Stromal cell of bone marrow (primary cell): ENCODE results near the gene OSBPL2.

Experiments
- DNase-seq: peaks from one replicate; pipeline ENCODE4 v3.0.0-alpha.2; 2012; ENCODE audit warnings: low read depth

Gene OSBPL2

DNA sequence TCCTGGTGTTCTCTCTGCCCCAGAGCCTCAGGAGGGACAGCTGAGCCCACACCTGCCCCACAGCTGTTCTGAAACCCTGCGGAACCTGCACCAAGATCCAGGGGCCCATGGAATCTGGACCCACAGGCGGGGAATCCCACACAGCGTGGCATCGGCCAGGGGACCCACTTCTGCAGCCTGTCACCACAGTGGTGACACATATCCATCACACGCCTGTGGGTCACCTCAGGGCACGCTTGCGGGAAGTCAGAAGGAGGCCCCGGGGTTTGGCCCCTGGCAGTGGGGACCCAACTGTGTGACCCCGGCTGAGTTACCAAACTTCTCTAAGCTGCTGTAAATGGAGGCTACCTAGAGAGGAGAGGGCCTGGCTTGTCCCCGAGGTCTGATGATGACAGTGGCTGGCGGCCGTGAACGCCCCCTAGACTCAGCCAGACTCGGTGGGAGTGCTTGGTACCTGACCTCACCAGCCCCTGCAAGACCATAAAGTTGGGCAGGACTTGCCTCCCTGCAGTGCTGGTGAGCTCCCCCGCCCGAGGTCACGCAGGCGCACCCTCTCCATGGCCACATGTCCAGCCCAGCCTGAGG is 16.0 kb upstream of the OSBPL2 start:
- DNase-seq: no peak

DNA sequence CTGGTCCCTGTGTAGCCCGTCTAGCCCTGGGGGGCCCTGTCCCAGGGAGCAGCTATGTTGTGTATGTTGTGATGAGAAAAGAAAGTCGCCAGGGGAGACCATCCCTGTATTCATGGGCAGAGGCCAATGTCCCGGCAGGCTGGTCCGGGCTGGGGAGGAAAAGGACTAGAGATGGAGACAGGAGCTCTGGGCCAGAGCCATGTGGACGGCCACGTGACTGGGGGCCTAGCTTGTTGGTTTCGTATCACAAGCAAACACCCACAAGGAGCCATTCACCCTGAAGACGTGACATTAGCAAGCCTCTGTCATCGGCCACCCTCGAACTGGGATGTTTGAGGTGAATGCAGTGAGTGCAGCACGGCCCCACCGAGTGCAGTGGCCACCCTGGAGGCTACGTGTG is 15.3 kb upstream of the OSBPL2 start:
- no peak for DNase-seq

DNA sequence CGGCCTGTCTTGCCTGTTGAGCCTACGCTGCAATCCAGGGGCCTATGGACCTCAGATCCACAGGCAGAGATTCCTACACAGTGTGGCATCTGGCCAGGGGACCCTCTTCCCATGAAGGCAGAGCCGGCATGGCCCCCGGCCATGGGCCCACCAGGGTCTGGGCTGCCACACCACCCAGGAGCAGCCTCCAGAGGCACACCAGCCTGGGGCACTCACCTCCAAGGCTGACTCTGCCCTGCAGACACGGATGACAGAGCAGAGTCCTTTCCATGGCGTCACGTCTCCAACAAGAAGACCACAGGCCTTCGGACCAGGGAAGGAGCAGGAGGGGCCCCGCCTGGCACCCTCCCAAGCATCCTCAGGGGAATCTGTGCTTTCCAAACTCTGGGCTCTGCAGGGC is 14.8 kb upstream of the OSBPL2 start:
- no peak for DNase-seq

DNA sequence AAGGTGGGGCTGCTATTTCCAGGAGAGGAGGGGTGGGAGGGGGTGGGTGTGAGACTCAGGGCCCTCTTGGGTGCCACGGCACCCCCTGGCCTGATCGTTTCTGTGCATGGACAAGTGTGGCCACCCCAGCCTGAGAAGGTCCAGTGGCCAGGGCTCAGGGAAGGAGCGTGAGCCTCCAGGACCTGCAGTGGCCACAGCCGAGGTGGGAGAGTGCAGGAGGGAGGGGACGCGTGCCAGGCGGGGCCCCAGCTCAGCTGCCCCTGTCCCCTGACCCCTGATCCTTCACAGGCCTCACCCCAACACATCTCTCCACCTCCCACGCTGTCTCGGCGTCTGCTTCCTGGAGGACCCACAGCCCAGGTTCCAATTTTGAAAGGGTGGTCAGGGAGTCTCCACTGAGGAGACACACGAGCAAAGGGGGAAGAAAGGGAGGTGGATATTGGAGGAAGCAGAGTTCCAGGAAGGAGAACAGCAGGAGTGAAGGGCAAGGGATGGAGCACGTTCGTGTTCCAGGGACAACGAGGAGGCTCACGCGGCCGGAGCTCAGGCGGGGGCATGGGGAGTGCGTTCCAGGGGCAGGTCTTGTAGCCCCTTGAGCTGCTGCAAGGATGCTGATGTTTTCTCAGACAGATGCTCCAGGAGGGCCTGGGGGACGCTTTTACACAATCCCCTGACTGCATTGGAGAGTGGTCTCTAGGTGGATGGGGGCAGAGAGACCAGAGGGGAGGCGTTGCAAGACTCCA is 14.0 kb upstream of the OSBPL2 start:
- DNase-seq: no peak

DNA sequence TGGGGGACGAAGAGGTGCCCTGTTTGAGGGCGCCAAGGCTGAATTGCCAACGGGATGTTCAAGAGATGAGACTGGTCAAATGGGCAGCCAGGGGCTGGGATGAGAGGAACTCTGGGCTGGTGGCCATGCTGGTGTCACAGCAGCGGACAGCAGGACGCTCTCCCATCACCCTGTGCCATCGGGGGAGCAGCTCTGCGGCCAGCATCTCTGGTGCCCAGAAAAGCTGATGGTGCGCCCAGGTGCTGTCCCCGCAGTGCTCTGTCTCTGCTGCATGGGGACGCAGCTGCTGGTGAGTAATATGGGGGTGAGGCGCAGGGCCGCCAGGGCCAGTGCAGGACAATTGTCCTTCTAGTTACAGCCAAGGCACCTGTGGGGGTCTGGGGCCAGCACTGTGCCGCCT is 13.3 kb upstream of the OSBPL2 start:
- DNase-seq: no peak

DNA sequence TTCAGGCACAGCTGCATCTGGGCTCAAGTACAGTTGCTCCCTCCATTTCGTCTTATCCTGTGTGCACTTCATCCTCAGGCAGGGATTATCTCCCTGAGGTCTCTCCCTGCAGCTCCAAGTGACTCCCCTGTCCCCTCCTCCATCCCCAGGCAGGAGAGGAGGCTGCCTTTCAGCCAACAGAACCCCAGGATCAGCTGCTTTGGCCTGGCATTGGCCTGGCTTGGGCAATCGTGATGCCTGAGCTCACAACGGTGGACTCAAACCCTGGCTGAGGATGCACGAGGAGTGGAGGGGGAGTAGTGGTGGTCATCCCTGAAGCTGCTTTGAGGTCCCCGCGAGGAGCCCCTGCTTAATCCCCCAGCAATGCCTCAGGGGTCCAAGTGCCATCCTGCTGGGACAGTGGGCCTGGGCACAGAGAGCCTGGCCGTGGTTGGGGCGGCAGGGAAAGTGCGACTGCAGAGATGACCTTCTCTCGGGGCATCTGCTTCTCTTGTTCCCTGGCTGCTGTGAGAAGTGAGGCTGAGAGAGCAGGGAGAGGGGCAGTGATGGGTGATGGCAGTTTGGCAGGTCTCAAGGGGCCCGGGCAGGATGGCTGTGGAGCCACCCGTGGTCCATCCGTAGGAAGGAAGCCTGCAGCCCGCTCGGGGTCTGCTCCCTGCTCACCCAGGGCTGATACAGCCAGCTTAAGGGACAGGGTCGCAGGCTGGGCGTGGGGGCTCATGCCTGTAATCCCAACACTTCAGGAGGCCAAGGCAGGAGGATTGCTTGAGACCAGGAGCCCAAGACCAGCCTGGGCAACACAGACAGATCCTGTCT is 12.3 kb upstream of the OSBPL2 start:
- DNase-seq: no peak

DNA sequence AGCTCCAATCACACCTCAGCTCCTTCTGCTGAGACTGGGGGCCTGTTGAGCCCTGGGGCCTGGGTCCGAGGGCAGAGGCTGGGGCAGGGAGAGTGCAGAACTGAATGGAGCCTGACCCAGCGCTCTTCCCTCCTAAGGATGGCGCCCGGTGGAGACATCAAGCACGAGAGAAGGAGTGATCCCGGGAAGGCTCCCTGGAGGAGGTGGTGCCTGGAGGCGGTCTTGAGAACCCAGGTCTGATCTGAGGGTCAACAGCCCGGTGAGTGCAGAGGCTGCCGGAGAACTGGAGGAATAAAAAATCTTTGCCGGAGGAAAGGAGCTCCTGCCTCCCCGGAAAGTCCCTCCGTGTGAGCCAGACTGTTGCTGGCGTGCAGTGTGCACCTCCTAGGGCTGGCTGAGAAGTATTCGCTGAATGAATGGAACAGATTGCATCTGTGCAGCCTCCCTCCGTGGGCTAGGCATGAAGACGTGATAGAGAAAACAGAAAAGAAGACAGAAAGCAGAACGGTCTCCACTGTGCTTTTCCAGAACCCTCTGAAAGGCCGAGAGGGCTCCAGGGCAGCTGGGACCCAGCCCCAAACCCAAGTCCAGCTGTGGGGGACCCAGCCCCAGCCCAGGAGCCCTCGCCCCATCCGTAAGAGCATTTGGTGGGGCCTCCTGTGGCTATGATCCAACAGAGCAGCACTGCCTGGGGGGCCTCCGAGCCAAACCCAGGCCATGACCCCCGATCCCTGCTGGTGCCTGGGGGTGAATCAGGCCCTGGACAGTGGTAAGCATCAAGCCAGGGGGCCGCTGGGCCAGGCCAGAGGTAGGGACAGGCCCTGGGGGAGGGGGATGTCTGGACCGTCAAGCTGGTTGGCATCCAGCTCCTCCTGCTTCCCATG is 11.4 kb upstream of the OSBPL2 start:
- DNase-seq: no peak

DNA sequence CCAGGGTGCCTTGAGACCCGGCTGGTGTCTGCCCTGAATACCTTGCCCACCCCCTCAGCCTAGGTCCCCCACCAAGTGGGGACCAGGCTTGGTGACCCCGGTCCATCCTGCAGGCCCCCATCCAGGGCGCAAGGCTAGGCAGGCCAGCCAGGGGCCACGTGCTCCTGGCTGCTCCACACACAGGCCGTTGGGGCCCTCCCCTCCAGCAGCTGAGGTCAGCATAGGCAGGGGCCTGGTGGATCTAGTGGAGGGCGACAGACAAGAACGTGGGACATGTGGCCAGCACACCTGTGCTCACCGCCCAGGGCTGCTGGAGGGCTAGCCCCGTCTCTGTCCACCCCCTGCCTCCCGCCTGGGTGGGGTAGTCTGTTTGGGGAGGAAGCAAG is 10.7 kb upstream of the OSBPL2 start:
- DNase-seq: no peak

DNA sequence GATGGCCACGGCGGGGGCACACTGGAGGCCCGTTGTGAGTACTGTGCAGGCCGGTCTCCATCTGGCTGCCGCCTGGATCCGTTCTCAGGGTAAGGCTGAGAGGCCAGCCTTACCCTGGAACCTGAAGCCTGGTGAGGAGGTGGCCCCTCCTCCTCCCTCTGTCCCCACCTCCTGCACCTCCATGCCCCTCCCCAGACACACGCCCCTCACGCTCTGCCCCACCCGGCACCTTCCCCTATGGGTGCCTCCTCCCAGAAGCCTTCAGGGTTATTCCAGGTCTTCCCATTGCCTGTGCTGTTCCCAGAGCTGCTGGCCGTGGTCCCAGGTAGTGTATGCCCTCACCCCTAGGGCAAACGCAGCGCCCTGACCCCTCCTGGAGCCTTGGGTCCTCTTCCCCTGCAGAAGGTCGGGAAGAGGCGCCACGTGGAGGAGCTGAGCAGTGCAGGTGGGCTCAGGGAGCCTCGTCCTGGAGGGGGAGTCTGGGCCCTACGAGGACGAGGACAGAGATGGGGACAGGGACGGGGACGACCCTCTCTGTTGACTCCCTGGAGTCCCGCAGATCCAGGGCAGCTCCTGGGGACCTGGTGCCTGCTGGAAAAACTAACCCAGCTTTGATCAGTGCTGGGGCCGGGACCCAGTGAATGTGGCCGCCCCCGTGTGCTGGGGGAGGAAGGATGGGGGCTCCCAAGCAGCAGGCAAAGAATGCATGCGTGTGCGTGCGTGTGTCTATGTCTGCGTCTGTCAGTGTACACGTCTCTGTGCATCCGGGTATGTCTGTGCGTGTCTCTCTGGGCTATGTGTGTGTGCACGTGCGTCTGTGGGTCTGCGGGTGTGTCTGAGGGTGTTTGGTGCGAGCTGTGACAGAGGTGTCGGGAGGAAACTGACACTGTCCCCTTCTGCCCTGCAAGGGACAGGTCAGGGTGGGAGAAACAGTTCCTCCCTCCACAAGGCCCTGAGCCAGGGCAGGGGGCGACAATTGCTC is 10.1 kb upstream of the OSBPL2 start:
- no peak for DNase-seq

DNA sequence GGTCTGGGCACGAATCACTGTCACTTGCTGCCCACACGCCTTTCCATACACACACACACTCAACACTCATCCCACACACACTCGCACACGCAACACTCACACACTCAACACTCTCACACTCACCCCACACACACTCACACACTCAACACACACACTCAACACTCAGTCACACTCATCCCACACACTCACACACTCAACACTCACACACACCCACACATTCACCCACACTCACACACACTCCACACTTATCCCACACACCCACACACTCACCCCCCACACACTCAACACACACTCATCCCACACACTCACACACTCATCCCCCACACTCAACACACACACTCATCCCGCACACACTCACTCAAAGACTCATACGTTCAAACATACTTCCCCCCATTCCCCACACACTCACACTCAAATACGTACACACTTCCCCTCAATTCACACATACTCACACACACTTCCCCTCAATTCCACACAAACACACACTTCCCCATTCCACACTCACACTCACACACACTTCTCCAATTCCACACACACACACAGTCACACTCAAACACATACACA is 9.3 kb upstream of the OSBPL2 start:
- no peak for DNase-seq

DNA sequence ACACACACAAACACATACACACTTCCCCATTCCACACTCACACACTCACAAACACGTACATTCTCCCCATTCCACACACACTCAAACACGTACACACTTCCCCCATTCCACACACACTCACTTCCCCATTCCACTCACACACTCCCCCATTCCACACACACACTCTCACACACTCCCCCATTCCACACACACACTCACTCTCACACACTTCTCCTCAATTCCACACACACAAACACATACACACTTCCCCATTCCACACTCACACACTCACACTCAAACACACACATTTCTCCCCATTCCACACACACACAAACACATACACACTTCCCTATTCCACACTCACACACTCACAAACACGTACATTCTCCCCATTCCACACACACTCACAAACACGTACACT is 8.7 kb upstream of the OSBPL2 start:
- no peak for DNase-seq

DNA sequence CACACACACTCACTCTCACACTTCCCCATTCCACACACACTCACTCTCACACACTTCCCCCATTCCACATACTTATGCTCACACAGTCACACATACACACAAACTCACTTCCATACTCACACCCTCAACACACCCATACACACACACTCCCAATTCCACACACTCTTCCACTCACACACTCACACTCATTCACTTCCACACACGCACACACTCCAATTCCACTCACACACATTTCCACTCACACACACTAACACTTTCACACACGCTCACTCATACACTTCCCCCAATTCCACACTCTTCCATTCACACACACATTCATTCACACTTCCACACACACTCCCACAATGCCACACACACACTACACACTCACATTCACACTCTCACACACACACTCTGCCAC is 8.0 kb upstream of the OSBPL2 start:
- DNase-seq: no peak

DNA sequence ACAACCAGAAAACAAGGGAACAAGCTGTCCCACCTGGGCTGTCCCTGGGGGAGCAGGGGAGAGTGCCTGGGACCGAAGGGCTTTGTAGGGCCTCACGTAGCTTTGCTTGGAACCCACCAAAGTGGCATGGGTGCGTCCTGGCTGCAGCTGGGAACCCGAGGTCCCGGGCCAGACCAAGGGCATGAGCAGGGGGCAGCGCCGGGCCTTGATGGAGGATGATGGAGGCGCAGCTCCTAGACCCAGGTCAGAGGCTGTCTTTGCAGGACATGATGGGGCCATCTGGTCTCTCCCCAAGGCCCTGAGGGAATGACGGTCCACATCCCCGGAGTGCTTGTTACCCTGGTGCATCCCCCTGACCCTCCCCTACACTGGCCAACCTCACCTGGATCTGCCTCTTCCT is 7.6 kb upstream of the OSBPL2 start:
- DNase-seq: no peak

DNA sequence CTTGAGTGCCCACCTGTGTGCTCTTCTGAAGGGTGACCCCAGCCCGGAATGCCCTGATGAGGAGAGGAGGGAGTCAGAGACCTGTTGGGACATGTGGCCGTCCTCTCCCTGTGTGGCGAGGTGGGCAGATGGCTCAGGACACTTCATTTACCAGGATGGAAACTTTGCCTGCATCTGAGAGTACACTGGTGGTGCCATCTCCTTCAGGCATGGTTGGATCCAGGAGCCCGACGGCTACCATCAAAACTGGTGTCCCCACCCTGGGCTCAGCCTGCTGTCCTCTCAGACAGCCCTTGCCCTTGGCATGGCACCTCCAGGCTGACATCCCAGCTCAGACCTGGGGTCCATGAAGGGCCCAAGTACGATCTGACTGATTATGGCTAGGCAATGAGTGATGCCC is 7.0 kb upstream of the OSBPL2 start:
- no peak for DNase-seq

DNA sequence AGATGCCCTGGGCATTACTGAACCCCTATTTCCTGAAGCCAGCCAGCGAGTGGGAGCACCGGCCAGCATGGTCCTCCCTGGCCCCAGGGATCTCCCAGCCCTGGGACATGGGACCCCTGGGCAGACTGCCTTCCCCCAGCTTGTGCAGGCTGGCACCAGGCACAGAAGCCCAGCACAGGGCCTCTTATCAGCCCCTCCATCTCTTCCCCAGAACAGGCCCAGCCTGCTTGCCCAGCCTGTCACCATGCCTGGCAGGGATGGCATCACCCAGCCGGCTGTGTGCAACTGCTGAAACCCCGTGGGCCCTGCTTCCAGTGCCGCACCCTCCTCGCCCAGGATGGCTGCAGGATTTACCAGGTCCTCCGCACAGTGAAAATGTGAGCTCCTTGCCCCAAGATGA is 6.1 kb upstream of the OSBPL2 start:
- DNase-seq: no peak

DNA sequence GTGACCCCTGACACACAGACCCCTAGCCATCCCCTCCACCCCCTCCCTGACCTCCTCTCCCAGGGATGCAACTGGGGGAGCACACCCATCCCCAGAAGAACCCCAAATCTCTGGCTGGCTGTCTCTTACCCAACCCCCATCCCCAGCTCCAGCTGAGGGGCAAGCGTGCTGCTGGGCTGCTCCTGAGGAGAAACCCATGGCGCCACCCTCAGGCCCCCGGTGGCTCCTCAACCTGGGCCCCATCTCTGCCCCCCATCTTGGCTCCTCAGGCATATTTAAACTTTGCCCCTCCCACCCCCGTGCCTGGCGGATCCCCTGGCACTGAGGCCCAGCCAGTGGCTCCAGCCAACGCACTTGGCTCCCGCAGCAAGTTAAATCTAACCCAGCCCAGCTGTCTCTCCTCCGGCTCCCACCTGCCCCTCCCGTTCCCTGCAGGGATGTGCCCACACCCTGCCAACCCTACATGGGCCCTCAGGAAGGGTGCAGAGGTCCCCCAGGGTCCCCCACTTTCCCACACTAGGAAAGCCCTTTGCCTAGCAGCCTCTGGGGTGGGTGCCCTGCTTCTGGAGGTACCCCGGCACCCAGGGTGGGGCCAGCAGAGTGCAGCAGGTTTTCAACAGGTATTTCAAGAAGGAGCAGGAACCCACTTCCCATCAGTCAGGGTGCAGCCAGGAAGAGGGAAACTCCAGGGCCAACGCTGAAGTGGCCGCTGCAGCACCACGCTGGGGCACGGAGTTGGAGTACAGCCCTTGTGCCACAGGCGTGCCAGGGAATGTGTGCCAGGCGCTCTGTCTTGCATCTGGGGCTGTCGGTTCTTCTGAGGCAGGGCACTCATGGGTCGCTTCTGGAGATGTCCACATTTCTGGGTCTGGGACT is 5.3 kb upstream of the OSBPL2 start:
- DNase-seq: no peak

DNA sequence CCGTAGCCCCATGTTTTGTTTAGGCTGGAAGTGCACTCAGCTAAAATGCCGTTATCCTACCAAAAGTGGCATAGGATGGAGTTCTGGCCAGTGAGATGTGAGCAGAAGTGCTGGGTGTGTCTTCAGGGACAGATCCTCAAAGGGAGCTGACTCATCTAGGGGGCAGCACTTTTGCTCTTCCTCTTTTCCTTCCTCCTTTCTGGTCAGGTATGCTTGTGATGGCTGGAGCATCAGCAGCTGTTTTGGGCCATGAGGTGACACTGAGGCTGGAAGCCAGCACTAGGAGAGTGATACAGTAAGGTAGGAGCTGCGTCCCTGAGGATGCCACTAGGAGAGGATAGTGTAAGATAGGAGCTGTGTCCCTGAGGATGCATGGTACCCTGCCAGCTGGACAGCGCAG is 4.6 kb upstream of the OSBPL2 start:
- DNase-seq: no peak

DNA sequence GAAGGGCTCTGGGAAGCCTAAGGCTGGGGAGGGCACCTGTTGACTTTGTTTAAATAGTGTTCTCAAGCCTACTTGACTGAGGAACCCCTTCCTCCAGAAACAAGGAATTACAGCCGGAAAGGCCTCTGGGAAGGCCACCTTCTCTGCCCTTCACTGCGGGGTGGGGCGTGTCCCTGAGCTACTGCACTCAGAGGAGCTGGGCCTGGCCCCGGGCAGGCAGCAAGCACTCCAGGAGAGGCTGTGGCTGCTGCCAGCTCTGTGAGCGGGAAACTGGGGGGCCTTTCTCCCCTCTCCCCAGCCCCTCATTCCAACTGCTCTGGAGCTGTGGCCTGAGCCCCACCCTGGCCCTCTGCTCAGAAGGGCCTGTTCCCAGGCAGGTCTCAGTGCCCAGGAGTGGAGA is 4.0 kb upstream of the OSBPL2 start:
- no peak for DNase-seq

DNA sequence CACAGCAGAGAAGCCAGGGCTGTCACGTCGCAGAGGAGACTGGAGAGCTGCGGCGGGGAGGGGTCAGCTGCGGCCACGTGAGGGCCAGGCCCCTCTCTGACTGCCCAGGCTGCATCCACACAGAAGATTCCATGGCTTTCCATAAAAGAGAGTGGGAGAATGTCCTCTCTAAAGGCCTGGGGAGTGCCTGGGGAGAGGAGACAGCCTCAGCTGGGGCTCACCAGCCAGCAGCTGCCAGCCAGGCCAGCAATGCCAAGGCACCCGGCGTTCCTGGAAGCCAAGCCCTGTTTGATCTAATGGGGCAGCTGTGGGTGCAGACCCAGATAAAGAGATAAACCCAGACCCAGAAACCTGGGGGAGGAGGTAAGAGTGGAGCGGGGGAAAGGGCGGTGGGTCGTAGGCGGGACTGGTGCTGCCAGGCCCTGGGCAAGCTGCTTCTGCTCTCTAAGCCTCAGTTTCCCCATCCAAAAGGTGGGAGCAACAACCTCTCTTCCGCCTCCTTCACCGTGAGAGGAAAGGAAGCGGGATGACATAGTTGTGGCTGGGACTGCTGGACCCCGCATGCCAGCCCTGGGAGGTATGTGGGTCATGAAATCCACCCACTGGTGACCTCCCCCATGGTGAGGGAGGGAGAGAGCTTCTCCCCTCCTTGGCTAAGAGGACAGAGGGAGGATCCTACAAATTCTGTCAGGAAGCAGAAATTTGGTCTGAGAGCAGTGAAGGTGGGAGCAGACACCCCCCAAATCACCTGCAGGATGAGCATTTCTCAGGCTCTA is 3.1 kb upstream of the OSBPL2 start:
- no peak for DNase-seq
